Keratinocyte (primary cell): Measurements from ENCODE around the gene BRCA2.

Source experiments
- CTCF ChIP-seq, 3 experiments: IDR thresholded peaks in 1 of 3; conservative IDR thresholded peaks in 1 of 3; optimal IDR thresholded peaks in 1 of 3; 2 replicates in 2 of 3; 3 replicates in 1 of 3; pipeline versions ENCODE3 to v1.5.1; 2011; ENCODE audit warnings: low read length in 3 of 3, mild to moderate bottlenecking in 3 of 3, moderate library complexity in 2 of 3, control low read depth in 1 of 3, inconsistent platforms in 1 of 3; ENCODE audit not compliant: insufficient read depth in 2 of 3; ENCODE audit errors: extremely low read depth in 1 of 3
- EZH2 ChIP-seq: IDR thresholded peaks from one replicate; pipeline ENCODE4 v1.6.1; 2012; ENCODE audit warnings: inconsistent platforms, mild to moderate bottlenecking, low read length, moderate library complexity

GRCh38 chr13:32414580-32414979 is 99.3 kb downstream of the BRCA2 start:
- TF ChIP-seq CTCF (optimal IDR thresholded peaks at IDR 0.05 in 1 of 3, IDR thresholded peaks at IDR 0.05 in 1 of 3, conservative IDR thresholded peaks at IDR 0.05 in 1 of 3; ENCODE audit: extremely low read depth in 1 of 3, insufficient read depth in 2 of 3, low read length in 3 of 3), result no peak
- TF ChIP-seq EZH2, result no peak
